Astrocyte of the cerebellum (primary cell): Measurements from ENCODE around the gene SNAI3.

ENCODE experiments used
- DNase-seq: peaks from one replicate; pipeline ENCODE4 v3.0.0-alpha.2; 2011; ENCODE audit warnings: low read depth
- H3K4me3 ChIP-seq: 2 replicates; pipeline ENCODE4 v1.5.1; 2011; ENCODE audit warnings: mild to moderate bottlenecking, low read depth, low read length, moderate library complexity
- in situ Hi-C: cut with HindIII; loops from 2 replicates; pipeline ENCODE4 v1.10.0; 2017; ENCODE audit warnings: low sequenced_read_pairs
- TF ChIP-seq, protein P1 (sequence below): IDR thresholded peaks from 2 replicates; pipeline ENCODE4 v1.5.1; 2012; ENCODE audit warnings: low read length, low read depth, moderate library complexity, mild to moderate bottlenecking; ENCODE audit errors: missing control alignments

The SNAI3 gene

DNA sequence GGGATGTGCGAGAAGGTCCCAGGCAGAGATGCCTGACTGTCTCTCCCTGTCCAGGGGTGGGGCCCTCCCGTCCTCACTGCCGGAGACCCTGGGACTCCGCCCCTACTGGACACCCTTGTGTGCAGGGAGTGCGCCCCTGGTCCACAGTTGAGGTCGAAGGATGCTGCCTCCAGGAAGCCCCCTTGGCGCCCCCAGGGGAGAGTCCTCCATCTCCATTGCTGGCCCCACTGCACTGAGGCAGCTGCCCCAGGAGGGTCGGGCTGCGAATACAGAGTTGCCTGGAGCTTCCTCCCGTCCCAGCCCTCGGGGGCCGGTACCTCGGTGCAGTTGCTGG, 46.6 kb upstream of the SNAI3 start:
- no peak for DNase-seq
- in situ Hi-C loops, result no loop called here
- TF ChIP-seq, protein P1, sequence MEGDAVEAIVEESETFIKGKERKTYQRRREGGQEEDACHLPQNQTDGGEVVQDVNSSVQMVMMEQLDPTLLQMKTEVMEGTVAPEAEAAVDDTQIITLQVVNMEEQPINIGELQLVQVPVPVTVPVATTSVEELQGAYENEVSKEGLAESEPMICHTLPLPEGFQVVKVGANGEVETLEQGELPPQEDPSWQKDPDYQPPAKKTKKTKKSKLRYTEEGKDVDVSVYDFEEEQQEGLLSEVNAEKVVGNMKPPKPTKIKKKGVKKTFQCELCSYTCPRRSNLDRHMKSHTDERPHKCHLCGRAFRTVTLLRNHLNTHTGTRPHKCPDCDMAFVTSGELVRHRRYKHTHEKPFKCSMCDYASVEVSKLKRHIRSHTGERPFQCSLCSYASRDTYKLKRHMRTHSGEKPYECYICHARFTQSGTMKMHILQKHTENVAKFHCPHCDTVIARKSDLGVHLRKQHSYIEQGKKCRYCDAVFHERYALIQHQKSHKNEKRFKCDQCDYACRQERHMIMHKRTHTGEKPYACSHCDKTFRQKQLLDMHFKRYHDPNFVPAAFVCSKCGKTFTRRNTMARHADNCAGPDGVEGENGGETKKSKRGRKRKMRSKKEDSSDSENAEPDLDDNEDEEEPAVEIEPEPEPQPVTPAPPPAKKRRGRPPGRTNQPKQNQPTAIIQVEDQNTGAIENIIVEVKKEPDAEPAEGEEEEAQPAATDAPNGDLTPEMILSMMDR, result no peak
- no peak overlapping the region for H3K4me3 ChIP-seq

DNA sequence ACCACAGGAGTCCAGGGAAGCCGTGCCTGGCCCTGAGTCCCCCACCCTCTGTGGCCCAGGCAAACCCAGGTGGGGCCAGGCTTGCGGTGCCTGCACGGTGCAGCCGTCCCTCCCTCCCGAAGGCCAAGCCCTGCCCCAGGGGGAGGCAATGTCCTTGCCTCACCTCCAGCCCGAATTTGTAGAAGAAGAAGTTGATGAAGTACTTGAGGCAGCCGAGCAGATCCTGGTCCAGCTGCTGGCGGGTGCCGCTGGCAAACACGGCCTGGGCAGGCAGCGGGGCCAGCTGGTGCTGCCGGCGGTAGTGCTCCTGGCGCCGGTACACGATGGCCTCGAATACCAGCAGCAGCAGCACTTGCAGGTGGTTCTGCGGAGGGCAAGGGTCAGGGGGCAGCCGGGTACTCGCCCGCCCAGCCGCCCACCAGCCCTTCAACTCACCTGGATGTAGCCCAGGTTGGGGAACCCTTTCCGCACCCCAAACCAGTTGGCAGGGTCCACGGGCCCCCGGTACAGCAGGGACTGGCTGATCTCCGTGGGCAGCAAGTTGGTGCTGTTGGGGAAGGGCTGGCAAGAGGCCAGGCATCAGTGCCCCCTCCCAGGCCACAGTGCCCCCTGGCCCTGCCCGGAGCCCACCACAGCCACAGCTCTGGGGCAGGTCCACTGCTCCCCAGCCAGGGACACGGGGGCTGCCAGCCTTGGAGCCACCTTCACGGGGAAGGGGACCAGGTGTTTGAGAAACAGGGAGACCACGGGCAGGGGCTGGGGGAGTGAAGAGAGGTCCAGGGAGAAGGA, 46.1 kb upstream of the SNAI3 start:
- TF ChIP-seq, protein P1, result no peak
- in situ Hi-C loops, result no loop called here

DNA sequence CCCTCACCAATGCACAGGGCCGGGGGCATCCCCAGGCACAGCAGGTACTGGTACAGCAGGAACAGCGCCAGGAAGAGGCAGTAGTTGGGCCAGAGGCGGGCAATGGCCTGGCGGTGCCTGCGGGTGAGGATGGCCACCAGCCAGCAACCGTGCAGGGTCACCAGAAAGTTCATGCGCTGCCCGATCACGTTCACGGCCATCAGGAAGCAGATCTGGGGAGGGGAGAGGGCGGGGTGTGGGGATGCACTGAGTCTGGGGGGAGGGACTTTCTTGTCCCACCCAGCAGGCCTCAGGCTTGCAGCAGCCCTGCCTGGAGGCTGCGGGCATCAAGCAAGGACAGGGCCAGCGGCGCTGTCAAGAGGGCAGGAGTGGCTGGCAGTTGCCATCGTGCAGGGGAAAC, 45.4 kb upstream of the SNAI3 start:
- TF ChIP-seq, protein P1, result no peak
- in situ Hi-C loops, result no loop called here
- H3K4me3 ChIP-seq, result no peak overlapping the region
- DNase-seq, result no peak

More for the DNA sequence above, 46.1 kb upstream of the SNAI3 start:
- DNase-seq, result no peak
- H3K4me3 ChIP-seq, result no peak overlapping the region

DNA sequence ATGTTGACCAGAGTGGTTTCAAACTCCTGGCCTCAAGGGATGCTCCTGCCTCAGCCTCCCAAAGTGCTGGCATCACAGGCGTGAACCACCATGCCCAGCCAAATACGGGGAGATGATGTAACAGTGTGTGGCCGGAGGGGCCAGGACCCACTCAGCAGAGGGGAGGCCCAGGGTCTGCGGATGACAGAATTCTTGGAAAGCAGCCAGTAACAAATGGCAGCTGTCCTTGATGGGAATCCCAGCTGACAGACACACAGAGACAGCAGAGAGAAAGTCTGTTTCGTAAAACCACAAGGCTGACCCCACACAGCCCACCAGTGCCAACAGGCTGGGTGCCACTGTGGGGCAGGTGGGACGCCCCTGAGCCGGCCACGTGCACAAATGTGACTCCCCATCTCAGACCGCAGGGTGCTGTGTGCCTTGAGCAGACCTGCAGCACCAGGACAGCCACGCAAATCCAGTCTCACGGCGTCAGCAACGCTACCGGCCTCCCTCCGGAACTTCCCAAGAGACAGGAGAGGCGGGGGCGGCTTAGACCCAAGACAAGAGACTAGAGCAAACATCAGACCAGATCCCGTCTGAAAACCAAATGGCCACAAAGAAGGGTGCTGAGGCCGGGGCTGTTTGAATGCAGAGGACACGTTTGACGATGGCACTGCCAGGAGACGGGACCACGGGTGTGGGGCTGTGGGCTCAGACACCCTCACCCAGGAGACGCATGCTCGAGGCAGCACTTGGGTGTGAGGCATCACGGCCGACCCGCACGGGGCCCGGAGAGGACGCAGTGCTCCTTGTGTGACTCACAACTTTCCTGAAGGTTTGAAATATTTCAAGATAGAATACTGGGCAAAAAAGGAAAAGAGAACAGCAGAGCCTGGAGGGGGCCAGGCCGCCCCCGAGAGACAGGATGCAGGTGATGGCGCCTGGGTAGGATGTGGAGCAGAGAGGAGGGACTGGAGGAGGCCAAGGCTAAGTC, 44.6 kb upstream of the SNAI3 start:
- TF ChIP-seq, protein P1, result no peak
- no peak for DNase-seq
- in situ Hi-C loops, result no loop called here
- no peak overlapping the region for H3K4me3 ChIP-seq

DNA sequence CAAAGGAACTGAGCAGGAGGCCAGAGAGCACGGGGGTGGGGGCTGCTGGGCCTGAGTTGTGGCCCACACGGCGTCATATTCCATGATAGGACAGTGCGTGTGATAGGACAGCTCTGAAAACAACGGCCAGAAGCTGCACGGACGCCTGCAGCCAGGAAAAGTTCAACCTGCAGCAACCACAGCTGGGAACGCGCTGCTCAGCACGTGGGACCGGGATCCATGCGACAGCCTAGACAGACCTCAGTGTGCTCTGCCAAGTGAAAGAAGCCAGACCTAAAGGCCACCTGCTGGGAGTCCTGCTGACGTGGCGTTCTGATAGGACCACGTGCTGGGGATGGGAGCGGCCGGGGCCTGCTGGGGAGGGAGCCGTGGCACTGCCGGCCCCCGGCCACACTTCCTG, 41.6 kb upstream of the SNAI3 start:
- peak; percentile 34 for DNase-seq
- H3K4me3 ChIP-seq, result no peak overlapping the region
- in situ Hi-C loops, result no loop called here
- TF ChIP-seq, protein P1, result no peak

DNA sequence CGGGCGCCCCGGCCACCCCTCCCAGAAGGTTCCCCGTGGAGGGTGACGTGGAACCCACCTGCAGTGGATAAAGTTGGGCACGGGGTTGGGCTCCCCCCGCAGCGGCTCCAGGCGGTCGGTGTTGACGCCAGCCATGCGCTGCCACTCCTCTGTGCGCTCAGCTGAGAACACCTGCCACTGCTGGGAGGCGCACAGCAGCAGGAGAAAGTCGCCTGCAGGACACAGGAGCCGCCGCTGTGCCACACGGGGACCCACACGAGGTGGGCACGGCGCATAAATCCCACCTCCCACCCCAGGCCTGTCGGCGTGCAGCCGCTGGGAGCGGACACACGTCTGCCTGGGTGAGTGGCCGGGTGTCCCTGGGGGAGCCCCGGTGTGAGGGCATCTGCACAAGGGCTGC, 40.7 kb upstream of the SNAI3 start:
- TF ChIP-seq, protein P1, result no peak
- H3K4me3 ChIP-seq, result no peak overlapping the region
- in situ Hi-C loops, result no loop called here
- no peak for DNase-seq
